ENCODE results near the gene CDH23.

CDH23 gene

DNA sequence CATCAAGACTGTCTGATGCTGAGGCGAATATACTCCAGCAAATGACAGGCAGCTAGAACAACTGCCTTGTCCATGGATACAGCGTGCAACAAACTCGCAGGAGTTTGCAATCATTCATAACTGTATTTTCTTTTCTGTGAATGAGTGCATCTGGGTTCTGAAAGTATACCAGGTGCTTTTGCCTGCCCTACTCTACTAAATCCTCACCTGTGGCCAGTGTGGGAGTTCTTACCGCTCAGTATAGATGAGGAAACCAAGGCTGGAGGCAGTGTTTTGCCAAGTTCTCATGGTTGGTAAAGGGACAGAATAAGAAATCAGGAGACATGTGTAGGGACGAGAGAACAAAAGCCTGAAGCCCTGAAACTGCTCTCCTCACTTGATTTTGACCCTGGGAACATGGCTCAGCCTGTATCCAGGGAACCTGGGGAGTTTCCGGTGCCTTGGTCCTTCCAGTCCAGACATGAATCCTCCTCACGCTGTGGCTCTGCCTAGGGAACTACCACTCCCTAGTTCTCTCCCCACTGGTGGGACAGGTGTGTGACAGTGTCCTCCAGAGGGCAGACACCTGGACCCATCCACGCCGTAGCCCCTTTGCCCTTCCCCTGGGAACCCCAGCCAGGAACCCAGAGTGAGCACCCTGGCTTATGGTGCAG lies 142.0 kb downstream of the CDH23 start:
- DNase-seq (ENCODE audit: low read depth): no peak

DNA sequence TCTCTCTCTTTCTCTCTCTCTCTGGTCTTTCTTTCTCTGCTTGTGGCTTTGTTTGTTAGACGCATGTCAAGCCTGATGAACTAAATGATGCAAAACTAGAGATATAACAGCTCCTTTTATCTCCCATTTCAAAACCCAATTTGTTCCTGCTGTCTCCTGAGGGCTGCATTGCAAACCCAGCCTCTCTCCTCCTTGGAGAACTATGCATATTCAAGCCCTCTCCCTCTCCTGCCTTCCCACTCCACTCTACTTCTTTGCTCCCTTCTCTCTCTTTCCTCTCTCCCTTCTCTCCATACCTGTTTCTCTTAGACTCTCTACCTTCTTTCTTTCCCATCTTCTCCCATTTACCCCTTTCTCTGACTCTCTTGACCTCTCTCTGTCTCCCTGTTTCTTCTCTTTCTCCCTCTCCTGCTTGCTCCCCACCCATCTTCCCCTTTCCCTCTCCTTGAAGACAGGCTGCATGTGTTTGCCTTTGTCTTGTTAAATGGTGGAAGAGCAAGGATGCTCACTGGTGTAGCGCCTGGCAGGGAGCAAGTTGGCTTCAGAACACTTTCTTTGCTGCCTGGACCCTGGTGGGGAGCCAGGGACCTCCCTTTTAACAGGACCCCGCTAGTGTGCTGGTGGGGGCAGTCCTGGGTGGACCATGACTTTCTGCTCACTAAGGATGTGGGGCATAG lies 142.9 kb downstream of the CDH23 start:
- no peak for DNase-seq (ENCODE audit: low read depth)

- DNase-seq (ENCODE audit: low read depth): no peak
Measured at GRCh38 chr10:71542478-71542877, 145.8 kb downstream of the CDH23 start.

DNA sequence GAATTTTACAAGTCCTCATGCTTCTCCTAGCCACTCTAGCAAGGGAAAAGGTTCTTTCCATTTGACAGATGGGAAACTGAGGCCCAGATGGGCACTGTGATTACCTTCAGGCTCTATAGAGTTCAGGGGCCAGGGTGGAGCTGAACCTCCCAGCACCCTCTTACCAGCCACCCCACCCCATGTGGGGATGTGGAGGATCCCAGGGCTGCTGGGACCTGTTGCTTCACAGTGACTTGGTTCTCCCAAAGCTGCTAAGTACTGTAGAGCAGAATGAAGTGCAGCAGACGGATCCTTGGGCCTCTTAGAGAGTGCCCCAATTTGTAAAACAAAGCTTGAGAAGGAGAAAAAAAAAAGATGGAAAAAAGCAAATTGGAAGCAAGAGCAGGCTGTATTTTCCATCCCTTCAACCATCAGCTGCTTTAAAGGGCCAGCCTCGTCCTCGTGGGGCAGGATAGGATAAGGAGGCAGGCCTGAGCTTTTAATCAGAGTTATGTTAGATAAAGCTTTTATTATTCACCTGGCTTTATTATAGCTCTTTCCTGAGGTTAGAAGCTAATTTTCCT lies 147.0 kb downstream of the CDH23 start:
- no peak for DNase-seq (ENCODE audit: low read depth)

DNA sequence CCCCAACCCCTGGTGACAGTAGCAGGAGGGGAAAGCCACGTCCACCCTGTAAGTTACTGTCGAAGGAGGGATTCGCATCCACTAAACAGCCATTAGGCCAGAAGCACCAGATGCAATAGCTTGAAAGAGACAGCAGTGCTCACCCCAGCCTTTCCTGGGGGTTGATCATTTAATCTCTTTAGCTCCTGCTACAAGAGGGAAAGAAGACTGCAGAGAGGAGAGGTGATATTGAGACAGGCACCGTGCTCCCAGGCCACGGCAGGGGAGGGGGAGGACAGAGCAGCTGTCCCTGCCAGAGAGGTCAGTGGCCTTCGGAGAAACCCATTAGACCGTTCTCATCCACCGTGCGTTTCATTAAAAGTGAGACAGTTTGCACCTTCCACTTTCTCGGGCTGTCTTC lies 148.3 kb downstream of the CDH23 start:
- DNase-seq (ENCODE audit: low read depth): no peak

GRCh38 chr10:71546220-71546619 lies 149.5 kb downstream of the CDH23 start:
- DNase-seq (ENCODE audit: low read depth): no peak

DNA sequence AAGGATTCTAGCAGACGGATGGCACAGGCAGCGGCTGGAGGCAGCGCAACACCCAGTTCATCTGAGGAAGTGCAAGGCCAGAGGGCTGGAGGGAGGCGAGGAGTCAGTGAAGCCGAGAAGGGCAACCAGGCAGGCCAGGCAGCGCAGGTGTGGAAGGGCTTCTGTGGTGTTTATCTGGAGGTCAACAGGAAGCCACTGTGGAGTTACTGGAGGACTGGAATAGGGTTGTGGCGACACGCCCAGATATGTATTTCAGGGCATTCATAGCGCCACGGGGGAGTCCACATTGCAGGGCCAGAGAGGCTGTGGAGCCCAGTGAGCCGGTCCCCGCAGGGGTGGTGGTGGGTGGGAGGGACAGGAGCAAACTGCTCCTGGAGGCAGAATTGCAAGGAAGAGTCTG lies 150.6 kb downstream of the CDH23 start:
- DNase-seq (ENCODE audit: low read depth): no peak

DNA sequence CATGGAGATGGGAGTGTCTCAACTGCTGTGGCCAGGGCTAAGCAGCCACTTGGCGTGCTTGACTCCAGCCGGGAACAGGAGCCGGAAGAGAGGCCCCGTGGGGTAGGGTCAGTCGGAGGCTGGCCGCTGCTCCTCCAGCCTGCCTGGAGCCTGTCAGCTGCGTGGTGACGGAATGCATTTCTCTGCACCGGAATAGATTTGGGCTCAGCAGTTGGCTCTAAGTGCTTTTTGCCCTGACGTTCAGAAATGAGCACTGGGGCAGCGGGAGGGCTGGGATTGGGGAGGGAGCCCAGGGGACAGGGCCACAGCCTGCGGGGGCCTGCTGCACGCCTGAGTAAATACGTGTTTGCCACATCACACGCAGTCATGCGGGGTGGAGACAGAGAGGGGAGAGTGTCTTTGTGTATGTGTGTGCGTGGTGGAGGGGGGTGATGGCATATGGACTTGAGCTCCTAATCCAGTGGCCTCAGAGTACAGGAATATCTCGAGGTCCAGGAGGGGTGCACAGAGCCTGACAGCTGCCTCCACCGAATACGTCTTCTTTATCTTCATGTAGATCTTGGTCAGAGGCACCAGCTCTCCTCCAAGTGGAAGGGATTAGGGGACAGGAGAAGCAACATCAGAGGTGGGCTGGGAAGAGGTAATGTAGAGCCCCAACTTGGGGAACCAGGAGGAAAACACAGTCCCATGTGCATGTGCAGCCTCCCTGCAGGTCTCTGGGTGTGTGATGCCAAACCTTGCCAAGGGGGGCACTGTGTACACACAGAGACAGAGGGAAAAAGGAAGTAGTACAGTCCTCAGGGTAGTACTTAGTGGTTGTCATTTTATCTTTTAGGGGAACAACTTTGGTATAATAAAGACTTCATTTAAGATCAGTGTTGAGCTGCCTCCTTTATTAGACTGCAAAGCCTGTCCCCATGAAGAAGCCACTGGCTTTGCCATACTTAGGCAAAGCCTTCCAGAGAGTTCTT lies 151.4 kb downstream of the CDH23 start:
- no peak for DNase-seq (ENCODE audit: low read depth)

DNA sequence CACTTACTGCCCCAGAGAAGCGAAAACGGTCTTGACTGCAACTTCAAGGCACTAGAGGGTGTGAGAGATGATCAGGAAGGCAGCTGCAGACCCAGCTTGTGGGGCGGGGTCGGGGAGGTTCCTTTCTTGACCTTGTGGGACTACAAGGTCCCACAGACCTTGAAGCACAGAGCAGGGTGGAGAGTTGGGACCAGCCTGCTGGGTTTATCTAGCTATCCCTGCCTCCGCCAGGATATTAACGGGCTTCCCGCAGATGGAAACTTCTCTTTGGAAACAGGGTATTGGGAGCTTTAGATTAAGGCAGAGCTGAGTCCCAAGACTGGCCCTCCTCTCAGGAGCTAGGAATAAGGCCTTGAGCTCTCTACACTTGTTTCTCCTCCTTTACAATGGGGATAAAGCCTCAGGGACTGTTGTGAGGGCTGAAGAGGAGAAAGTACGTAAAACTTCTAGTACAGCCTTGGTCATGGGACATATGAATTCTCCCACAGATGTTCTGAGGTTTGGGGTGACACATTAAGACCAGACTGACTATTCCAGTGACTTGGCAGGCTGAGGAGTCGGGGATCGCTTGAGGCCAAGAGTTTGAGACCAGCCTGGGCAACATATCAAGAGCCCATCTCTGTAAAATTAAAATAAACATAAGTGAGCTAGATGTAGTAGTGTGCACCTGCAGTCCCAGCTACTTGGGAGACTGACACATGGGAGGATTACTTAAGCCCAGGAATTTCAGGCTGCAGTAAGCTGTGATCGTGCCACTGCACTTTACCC lies 153.2 kb downstream of the CDH23 start:
- no peak for DNase-seq (ENCODE audit: low read depth)

DNA sequence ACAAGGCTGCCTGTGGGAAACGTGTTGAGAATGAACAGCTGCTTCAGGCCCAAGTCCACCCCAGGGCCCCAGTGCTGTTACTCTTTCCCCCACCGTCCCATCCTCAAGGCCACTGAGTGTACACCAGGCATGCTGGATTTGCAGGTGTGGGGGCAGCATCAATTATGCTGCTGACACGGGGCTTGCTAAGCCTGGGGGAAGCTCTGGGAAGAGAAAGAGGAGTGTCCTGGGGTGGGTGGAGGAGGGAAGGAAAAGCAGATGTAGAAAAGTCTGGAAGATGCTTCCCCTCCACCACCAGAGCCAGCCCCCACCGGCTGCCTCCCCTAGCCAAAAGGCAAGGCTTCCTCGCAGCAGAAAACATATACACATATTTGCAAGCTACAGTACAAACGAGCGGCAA lies 153.9 kb downstream of the CDH23 start:
- DNase-seq (ENCODE audit: low read depth): no peak

DNA sequence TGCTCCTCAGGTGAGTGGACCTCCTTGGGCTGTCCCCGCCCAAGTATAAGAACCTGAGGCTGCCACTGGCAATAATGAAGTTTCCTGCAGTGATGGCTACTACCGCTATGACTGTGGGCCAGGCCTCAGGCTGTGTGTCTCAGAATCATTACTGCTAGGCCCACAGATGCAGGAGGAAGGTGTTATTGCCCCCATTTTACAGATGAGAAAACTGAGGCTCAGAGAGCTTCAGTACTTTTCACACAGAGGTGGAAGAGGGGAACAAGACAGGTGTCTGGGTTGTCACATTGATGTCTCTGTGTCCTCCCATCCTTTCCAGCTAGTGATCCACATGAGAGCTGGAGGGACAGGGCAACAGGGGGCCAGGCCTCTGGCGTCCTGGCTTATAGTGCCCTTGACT lies 155.2 kb downstream of the CDH23 start:
- no peak for DNase-seq (ENCODE audit: low read depth)

GRCh38 chr10:71553432-71553831 lies 156.7 kb downstream of the CDH23 start:
- DNase-seq (ENCODE audit: low read depth): no peak

DNA sequence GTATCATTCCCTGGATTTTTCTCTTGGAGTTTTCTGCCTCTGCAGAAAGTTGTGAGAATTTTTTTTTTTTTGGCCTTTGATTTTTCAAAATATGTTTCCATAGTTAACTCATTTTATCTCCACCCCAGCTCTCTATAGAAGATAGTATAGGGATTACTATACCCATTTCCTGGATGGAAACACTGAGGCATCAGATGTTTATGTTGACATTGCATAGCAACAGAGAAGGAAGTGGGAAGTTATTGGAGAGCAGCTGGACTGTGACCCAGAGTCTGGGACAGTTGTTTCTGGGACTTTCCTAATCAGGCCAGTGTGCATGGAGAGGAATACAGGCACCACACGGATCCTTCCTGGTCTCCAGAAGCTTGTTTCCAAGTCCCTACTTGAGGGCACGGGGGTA lies 158.0 kb downstream of the CDH23 start:
- no peak for DNase-seq (ENCODE audit: low read depth)

- DNase-seq (ENCODE audit: low read depth): no peak
Measured at GRCh38 chr10:71555087-71555723, 158.5 kb downstream of the CDH23 start.

GRCh38 chr10:71555724-71556119 lies 159.0 kb downstream of the CDH23 start:
- no peak for DNase-seq (ENCODE audit: low read depth)

GRCh38 chr10:71558991-71559390 lies 162.3 kb downstream of the CDH23 start:
- no peak for DNase-seq (ENCODE audit: low read depth)

- no peak for DNase-seq (ENCODE audit: low read depth)
Measured at GRCh38 chr10:71561003-71561574, 164.4 kb downstream of the CDH23 start.

- DNase-seq (ENCODE audit: low read depth): no peak
Measured at GRCh38 chr10:71562181-71562580, 165.5 kb downstream of the CDH23 start.

DNA sequence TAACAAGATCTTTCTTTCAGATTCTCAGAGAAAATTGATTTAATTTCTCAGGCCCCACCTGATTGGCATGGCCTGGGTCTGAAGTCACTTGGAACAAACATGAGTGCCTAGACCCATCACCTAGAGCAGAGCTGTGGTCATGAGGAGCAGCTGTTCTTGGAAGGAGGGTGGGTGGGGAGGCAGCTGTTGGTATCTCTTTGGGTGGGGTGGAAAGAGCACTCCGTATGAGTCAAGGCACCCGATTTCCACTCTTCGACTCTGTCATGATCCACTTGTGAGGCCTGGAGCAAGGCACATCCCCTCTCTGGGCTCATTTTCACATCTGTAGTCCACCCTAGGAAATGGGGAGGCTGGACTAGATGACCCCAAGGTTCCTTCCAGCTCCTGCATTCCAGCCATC lies 166.2 kb downstream of the CDH23 start:
- no peak for DNase-seq (ENCODE audit: low read depth)

DNA sequence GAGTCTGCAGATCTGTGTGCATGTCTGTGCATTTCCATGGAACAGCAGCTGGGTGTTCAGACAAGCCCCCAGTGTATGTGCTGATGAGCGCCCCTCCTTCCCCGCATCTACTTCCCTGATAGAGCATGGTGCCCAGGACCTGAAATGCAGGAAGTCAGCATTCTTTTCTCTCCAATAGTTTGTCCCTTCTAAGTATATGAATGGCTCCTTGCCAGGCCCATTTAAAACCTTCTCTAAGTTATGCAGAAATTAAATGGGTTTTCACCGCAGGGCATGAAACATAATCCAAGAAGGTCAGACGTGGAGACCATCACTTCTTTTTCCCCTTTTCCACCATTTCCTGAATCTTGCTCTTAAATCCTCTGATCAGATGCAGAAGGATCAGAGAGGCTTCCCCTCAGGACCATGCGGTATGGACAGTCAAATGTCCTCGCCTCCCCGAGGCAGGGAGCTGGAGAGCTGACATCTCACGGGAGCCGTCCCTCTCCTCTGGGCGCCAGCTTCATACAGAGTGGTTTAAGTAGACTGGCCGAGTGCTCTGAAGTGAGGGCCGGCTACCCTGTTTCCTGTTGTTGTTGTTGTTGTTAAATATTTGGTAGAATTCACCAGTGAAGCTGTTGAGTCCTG lies 167.6 kb downstream of the CDH23 start:
- no peak for DNase-seq (ENCODE audit: low read depth)

Data from stimulated activated CD8-positive, alpha-beta memory T cell treated with anti-CD3 and anti-CD28 coated beads, Interleukin-12 subunit alpha, Interleukin-12 subunit beta, amount 100 ng/mL, for 4 hours (primary cell).